NB4 (cell line): ENCODE data around the gene CCDC170.

ENCODE experiments used
- TF ChIP-seq, protein P1 (sequence below): IDR thresholded peaks from 2 replicates; pipeline ENCODE4 v1.6.1; 2011; ENCODE audit warnings: low read depth, low read length
- TF ChIP-seq, protein P2 (sequence below): IDR thresholded peaks from one replicate; pipeline ENCODE4 v1.5.1; 2012; ENCODE audit warnings: low read depth, low read length

DNA sequence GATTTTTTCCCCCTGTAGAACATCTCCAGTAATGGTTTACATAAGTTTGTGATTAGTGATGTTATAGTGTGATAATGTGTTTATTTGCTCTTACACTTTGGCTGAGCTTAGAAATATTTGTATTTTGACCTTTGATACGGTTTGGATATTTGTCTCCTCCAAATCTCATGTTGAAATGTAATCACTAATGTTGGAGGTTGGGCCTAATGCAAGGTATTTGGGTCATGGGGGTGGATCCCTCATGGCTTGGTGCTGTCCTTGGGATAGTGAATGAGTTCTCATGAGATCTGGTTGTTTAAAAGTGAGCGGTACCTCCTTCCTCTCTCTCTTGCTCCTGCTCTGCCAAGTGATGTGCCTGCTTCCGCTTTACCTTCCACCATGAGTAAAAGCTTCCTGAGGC is 147.2 kb downstream of the CCDC170 start:
- TF ChIP-seq, protein P1, sequence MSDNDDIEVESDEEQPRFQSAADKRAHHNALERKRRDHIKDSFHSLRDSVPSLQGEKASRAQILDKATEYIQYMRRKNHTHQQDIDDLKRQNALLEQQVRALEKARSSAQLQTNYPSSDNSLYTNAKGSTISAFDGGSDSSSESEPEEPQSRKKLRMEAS = no peak
- TF ChIP-seq, protein P2, sequence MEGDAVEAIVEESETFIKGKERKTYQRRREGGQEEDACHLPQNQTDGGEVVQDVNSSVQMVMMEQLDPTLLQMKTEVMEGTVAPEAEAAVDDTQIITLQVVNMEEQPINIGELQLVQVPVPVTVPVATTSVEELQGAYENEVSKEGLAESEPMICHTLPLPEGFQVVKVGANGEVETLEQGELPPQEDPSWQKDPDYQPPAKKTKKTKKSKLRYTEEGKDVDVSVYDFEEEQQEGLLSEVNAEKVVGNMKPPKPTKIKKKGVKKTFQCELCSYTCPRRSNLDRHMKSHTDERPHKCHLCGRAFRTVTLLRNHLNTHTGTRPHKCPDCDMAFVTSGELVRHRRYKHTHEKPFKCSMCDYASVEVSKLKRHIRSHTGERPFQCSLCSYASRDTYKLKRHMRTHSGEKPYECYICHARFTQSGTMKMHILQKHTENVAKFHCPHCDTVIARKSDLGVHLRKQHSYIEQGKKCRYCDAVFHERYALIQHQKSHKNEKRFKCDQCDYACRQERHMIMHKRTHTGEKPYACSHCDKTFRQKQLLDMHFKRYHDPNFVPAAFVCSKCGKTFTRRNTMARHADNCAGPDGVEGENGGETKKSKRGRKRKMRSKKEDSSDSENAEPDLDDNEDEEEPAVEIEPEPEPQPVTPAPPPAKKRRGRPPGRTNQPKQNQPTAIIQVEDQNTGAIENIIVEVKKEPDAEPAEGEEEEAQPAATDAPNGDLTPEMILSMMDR = no peak
